Hepatocyte (in vitro differentiated cells): ENCODE data around the gene LAMA3. TPM values are rescaled to one million over a fixed set of nuclear protein-coding genes. Genes with fewer than 3 reads are reported as not detected.

ENCODE experiments used
- DNase-seq: peaks from one replicate; pipeline ENCODE4 v3.0.0-alpha.2; 2016; ENCODE audit warnings: low spot score
- H2AFZ ChIP-seq: fragments of 200-600 bp; sonication (generic); 2 replicates; pipeline ENCODE4 v1.6.0; 2016; ENCODE audit warnings: antibody characterized with exemption, mild to moderate bottlenecking
- H3K27ac ChIP-seq: fragments of 200-600 bp; sonication (generic); 2 replicates; pipeline ENCODE4 v1.5.1; 2016; ENCODE audit warnings: mild to moderate bottlenecking
- H3K27me3 ChIP-seq: fragments of 200-600 bp; sonication (generic); 2 replicates; pipeline ENCODE4 v1.6.1; 2016
- H3K36me3 ChIP-seq: fragments of 200-600 bp; sonication (generic); replicated peaks from 2 replicates; pipeline ENCODE4 v1.5.1; 2016; ENCODE audit warnings: low read depth; ENCODE audit not compliant: insufficient read depth
- H3K4me1 ChIP-seq: fragments of 200-600 bp; sonication (generic); 2 replicates; pipeline ENCODE4 v1.5.1; 2016; ENCODE audit warnings: mild to moderate bottlenecking, moderate library complexity; ENCODE audit not compliant: insufficient read depth
- H3K4me2 ChIP-seq: fragments of 200-600 bp; sonication (generic); 2 replicates; pipeline ENCODE4 v1.6.0; 2016
- H3K4me3 ChIP-seq: fragments of 200-600 bp; sonication (generic); 2 replicates; pipeline ENCODE4 v1.5.1; 2016; ENCODE audit warnings: mild to moderate bottlenecking
- H3K79me2 ChIP-seq: fragments of 200-600 bp; sonication (generic); 2 replicates; pipeline ENCODE4 v1.6.0; 2017; ENCODE audit warnings: mild to moderate bottlenecking
- H3K9me2 ChIP-seq: fragments of 200-600 bp; sonication (generic); replicated peaks from 2 replicates; pipeline ENCODE4 v1.6.0; 2017; ENCODE audit warnings: mild to moderate bottlenecking; ENCODE audit not compliant: insufficient read depth
- H3K9me3 ChIP-seq: fragments of 200-600 bp; sonication (generic); 2 replicates; pipeline ENCODE4 v1.5.1; 2016; ENCODE audit warnings: low read depth, mild to moderate bottlenecking
- H4K20me1 ChIP-seq: fragments of 200-600 bp; sonication (generic); 2 replicates; pipeline ENCODE4 v1.6.0; 2016; ENCODE audit warnings: mild to moderate bottlenecking; ENCODE audit not compliant: insufficient read depth, poor library complexity, severe bottlenecking
- EZH2 ChIP-seq: fragments of 200-600 bp; sonication (generic); IDR thresholded peaks from 2 replicates; pipeline ENCODE4 v1.6.1; 2016; ENCODE audit warnings: antibody characterized with exemption, mild to moderate bottlenecking, borderline replicate concordance
- EZH2phosphoT487 ChIP-seq: fragments of 200-600 bp; sonication (generic); IDR thresholded peaks from one replicate; pipeline ENCODE4 v1.6.1; 2018; ENCODE audit warnings: antibody characterized with exemption, mild to moderate bottlenecking, low read depth, moderate library complexity; ENCODE audit not compliant: unreplicated experiment, severe bottlenecking
- WGBS: methylation state at CpG from one replicate; pipeline ENCODE4 v1.1.6; 2016; ENCODE audit warnings: low lambda C conversion rate; ENCODE audit errors: missing lambda C conversion rate; 5-methylcytosine and 5-hydroxymethylcytosine counted together
- polyA plus RNA-seq: library from polyadenylated mRNA; unstranded; fragments of >200 nt; fragmentation: Nextera tagmentation; extraction: Ambion mirVana; gene quantifications from 2 replicates; pipeline ENCODE4 v1.2.1, GENCODE V29; 2016
- total RNA-seq: library from RNA; depleted of rRNA; stranded (reverse); fragments of >200 nt; gene quantifications from 2 replicates; pipeline ENCODE4 v1.2.3, GENCODE V29; 2014
- TF ChIP-seq, protein P1 (sequence below): fragments of 200-600 bp; sonication (generic); IDR thresholded peaks from 2 replicates; pipeline ENCODE4 v1.5.1; 2016; ENCODE audit warnings: antibody characterized with exemption, mild to moderate bottlenecking; ENCODE audit not compliant: poor library complexity

LAMA3 gene
- total and polyA plus RNA-seq, 2 experiments from 2014 or later = 29.9 to 52.1 TPM

DNA sequence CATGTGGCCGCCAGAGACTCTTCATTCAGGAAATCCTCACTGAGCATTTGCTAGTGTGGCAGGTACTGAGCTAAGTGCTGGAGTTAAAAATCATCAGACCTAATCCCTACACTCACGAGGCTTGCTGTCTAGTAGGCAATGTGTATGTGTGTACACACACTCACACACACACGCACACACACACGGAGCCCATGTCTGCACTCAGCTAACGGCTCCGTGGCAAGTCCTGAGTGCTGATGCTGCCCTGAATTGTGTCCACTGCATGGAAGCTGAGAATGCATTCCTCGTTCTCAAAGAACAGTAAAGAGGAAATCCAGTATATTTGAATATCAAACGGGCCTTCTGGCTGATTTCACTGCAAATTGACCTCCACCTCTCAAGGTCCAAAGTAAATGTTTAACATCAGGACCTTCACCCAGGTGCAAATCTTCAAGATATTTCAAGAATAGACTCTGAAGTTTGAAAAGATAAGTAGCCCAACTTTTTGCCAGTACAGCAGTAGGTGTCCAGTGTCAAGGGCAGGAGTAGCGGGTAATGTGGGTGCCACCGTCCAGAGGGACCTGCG, 189.2 kb downstream of the LAMA3 start:
- H3K27ac ChIP-seq = no peak overlapping the region
- H3K36me3 ChIP-seq = no peaks in the 10 kb centered on the region
- no peaks in the 10 kb centered on the region for H4K20me1 ChIP-seq
- DNase-seq = no peak
- WGBS = 81% methylated on average over 11 of the region's 11 CpGs
- no peak overlapping the region for H3K4me2 ChIP-seq
- no peak overlapping the region for H3K4me3 ChIP-seq
- TF ChIP-seq EZH2 (no peak), EZH2phosphoT487 (no peak)
- TF ChIP-seq, protein P1, sequence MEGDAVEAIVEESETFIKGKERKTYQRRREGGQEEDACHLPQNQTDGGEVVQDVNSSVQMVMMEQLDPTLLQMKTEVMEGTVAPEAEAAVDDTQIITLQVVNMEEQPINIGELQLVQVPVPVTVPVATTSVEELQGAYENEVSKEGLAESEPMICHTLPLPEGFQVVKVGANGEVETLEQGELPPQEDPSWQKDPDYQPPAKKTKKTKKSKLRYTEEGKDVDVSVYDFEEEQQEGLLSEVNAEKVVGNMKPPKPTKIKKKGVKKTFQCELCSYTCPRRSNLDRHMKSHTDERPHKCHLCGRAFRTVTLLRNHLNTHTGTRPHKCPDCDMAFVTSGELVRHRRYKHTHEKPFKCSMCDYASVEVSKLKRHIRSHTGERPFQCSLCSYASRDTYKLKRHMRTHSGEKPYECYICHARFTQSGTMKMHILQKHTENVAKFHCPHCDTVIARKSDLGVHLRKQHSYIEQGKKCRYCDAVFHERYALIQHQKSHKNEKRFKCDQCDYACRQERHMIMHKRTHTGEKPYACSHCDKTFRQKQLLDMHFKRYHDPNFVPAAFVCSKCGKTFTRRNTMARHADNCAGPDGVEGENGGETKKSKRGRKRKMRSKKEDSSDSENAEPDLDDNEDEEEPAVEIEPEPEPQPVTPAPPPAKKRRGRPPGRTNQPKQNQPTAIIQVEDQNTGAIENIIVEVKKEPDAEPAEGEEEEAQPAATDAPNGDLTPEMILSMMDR = no peak
- H3K27me3 ChIP-seq = no peaks in the 10 kb centered on the region
- H3K4me1 ChIP-seq = peaks cover 18% of the 10 kb centered on the region
- no peak overlapping the region for H2AFZ ChIP-seq
- H3K9me2 ChIP-seq = no peaks in the 10 kb centered on the region
- no peaks in the 10 kb centered on the region for H3K79me2 ChIP-seq
- no peaks in the 10 kb centered on the region for H3K9me3 ChIP-seq

DNA sequence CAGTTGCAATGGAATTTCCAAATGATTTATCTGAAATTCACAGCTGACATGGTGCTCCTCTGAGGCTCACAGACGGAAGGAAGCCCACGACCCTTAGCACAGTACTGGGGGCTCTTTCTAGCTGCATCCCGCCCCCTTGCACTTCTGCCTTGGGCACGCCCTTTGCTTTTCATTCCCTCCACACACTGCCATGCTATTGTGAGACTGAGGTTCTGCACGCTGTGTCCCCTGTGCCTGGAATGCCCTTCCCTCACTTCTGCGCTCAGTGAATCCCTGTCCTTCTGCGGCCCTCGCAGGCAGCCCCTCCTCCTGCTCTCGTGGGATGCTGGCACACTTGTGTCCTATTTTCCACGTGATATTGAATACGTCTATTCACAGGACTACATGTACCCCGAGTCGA, 189.9 kb downstream of the LAMA3 start:
- Histone ChIP-seq H3K9me2 (no peaks in the 10 kb centered on the region), H3K4me3 (no peak overlapping the region), H3K79me2 (no peaks in the 10 kb centered on the region), H3K27me3 (no peaks in the 10 kb centered on the region), H4K20me1 (no peaks in the 10 kb centered on the region), H3K9me3 (no peaks in the 10 kb centered on the region), H3K4me2 (no peak overlapping the region), H3K27ac (no peak overlapping the region), H3K4me1 (peaks cover 18% of the 10 kb centered on the region), H3K36me3 (no peaks in the 10 kb centered on the region), H2AFZ (no peak overlapping the region)
- no peak for DNase-seq
- 90% methylated on average over 13 of the region's 13 CpGs for whole genome bisulfite sequencing
- TF ChIP-seq, protein P1 = no peak
- TF ChIP-seq EZH2phosphoT487 (no peak), EZH2 (no peak)

DNA sequence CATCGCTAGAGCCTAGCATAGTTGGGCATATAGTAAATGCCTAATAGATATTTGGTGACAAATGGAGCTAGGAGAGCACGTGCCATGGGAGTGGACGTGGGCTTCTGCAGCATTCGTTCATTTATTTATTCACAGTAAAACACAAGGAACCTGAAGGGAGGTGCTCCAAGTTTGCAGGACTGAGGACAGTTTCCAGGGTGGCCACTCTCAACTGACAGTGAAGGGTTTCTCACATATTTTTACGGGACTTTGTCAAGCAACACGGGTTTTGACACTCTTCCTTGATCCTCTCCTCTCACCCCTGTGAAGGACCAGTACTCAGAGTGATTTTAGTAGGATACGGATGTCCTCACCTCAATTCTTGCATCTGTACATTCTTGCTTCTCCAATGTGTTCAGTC, 190.3 kb downstream of the LAMA3 start:
- TF ChIP-seq EZH2phosphoT487 (no peak), EZH2 (no peak)
- TF ChIP-seq, protein P1 = no peak
- Histone ChIP-seq H3K79me2 (no peaks in the 10 kb centered on the region), H3K4me2 (no peak overlapping the region), H3K4me3 (no peak overlapping the region), H3K9me3 (no peaks in the 10 kb centered on the region), H3K36me3 (no peaks in the 10 kb centered on the region), H2AFZ (no peak overlapping the region), H3K27ac (no peak overlapping the region), H4K20me1 (no peaks in the 10 kb centered on the region), H3K4me1 (peaks cover 21% of the 10 kb centered on the region), H3K9me2 (no peaks in the 10 kb centered on the region), H3K27me3 (no peaks in the 10 kb centered on the region)
- no peak for DNase-seq
- 87% methylated on average over 7 of the region's 7 CpGs for WGBS

DNA sequence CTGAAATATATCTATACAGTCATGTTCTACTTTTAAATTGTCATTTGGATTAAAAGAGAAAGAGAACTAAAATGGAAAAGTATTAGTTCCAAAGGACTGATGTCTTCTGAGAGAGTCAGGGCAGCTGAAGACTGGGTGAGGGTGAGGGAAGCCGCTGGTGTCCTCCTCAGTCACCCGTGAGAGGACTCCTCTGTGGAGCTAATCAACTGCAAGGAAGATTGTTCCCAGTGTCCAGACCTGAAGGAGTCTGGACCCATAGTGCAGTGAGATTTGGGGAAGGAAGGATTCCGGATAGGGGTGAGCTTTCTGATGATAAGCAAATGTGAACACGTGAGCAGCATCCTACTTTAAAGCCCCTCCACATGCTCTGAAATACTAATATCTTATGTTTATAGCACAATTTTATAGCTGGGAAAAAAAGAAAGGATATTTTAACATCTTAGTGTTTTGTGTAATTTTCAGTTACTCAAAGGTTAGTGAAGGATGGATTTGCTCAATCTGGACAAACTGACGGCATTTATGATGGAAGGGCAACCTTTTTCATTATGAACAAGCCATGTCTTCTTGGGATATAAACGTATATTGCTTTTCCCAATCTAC, 190.8 kb downstream of the LAMA3 start:
- Histone ChIP-seq H2AFZ (no peak overlapping the region), H3K27ac (no peak overlapping the region), H3K4me1 (peaks cover 26% of the 10 kb centered on the region), H3K4me3 (no peak overlapping the region), H4K20me1 (no peaks in the 10 kb centered on the region), H3K79me2 (no peaks in the 10 kb centered on the region), H3K27me3 (no peaks in the 10 kb centered on the region), H3K9me2 (no peaks in the 10 kb centered on the region), H3K4me2 (no peak overlapping the region), H3K9me3 (no peaks in the 10 kb centered on the region), H3K36me3 (no peaks in the 10 kb centered on the region)
- WGBS = 97% methylated on average over 6 of the region's 6 CpGs
- no peak for TF ChIP-seq EZH2
- TF ChIP-seq, protein P1 = no peak
- no peak for DNase-seq
